ENCODE measurements around the gene TRANK1. TPM values are rescaled to one million over a fixed set of nuclear protein-coding genes. Genes with fewer than 3 reads are reported as not detected.

Gene TRANK1
- total RNA-seq, 1 donor from 2014 or later, result 0.53 TPM

DNA sequence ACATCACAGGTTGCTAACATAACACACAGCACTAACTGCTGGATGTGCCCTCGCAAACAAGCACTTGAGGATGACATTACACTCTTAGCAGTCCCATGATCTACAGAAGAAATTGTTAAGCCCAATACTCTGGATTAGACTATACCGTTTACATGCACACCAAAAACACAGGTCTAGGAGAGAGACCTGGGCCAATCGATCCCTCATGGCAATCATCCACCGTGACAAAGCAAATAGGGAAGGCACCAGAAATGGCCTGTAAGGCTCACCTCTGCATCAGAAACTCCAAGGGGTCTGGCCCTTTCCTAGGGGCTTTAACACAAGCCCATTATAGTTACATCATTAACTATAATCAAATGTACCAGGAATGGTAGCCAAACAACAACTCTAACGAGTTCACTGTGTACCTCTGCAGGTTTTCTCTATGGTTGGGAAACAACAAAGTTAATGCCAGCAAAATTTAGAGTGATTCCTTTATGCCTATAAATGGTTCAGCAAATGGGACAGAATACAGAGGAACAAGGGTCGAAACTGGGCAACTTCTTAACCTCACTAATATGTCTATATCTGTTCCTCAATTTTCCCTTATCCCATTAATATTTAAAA lies 18.5 kb downstream of the TRANK1 start:
- DNase-seq (ENCODE audit: low read depth) (no peak), FAIRE-seq (no peak)
- Histone ChIP-seq H3K4me3 (ENCODE audit: low read depth, low read length) (no peak overlapping the region), H3K36me3 (ENCODE audit: control insufficient read depth, insufficient read depth, low read length) (no peaks in the 10 kb centered on the region), H3K27me3 (ENCODE audit: control insufficient read depth, insufficient read depth, low read length) (no peaks in the 10 kb centered on the region)
- TF ChIP-seq, protein P1, sequence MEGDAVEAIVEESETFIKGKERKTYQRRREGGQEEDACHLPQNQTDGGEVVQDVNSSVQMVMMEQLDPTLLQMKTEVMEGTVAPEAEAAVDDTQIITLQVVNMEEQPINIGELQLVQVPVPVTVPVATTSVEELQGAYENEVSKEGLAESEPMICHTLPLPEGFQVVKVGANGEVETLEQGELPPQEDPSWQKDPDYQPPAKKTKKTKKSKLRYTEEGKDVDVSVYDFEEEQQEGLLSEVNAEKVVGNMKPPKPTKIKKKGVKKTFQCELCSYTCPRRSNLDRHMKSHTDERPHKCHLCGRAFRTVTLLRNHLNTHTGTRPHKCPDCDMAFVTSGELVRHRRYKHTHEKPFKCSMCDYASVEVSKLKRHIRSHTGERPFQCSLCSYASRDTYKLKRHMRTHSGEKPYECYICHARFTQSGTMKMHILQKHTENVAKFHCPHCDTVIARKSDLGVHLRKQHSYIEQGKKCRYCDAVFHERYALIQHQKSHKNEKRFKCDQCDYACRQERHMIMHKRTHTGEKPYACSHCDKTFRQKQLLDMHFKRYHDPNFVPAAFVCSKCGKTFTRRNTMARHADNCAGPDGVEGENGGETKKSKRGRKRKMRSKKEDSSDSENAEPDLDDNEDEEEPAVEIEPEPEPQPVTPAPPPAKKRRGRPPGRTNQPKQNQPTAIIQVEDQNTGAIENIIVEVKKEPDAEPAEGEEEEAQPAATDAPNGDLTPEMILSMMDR (IDR thresholded peaks at IDR 0.05; ENCODE audit: insufficient read depth, low read length, severe bottlenecking), result no peak

- no peak for FAIRE-seq
These were observed 19.9 kb downstream of the TRANK1 start for GRCh38 chr3:36924744-36925521.

GRCh38 chr3:36923981-36924743 lies 20.7 kb downstream of the TRANK1 start:
- Histone ChIP-seq H3K36me3 (ENCODE audit: control insufficient read depth, insufficient read depth, low read length) (no peaks in the 10 kb centered on the region), H3K27me3 (ENCODE audit: control insufficient read depth, insufficient read depth, low read length) (no peaks in the 10 kb centered on the region), H3K4me3 (ENCODE audit: low read depth, low read length) (no peak overlapping the region)
- FAIRE-seq, result no peak
- TF ChIP-seq, protein P1 (IDR thresholded peaks at IDR 0.05; ENCODE audit: insufficient read depth, low read length, severe bottlenecking), result no peak
- DNase-seq (ENCODE audit: low read depth), result no peak

More at GRCh38 chr3:36924744-36925521, 19.9 kb downstream of the TRANK1 start:
- Histone ChIP-seq H3K4me3 (ENCODE audit: low read depth, low read length) (no peak overlapping the region), H3K27me3 (ENCODE audit: control insufficient read depth, insufficient read depth, low read length) (no peaks in the 10 kb centered on the region), H3K36me3 (ENCODE audit: control insufficient read depth, insufficient read depth, low read length) (no peaks in the 10 kb centered on the region)
- no peak for DNase-seq (ENCODE audit: low read depth)
- TF ChIP-seq, protein P1 (IDR thresholded peaks at IDR 0.05; ENCODE audit: insufficient read depth, low read length, severe bottlenecking), result no peak

DNA sequence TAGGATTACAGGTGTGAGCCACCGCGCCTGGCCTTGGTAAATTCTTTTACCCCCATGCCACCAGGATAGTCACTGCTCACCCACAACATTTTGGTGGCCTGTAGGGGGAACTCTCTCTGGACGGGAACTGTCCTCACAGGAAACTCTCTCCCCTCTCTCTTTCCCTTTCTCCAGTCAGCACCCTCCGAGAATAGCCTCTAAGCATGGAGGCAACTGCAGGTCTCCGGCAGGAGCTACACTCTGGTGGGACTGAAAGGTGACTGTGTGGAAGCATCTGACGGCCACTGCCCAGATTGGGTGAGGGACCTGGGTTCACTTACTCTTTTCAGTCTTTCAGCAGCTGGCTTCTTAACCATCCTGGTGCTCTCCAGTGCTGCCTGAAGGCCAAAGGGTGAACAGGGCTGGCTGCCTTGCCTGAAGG lies 21.3 kb downstream of the TRANK1 start:
- Histone ChIP-seq H3K36me3 (ENCODE audit: control insufficient read depth, insufficient read depth, low read length) (no peaks in the 10 kb centered on the region), H3K27me3 (ENCODE audit: control insufficient read depth, insufficient read depth, low read length) (no peaks in the 10 kb centered on the region), H3K4me3 (ENCODE audit: low read depth, low read length) (no peak overlapping the region)
- FAIRE-seq (no peak), DNase-seq (ENCODE audit: low read depth) (no peak)
- TF ChIP-seq, protein P1 (IDR thresholded peaks at IDR 0.05; ENCODE audit: insufficient read depth, low read length, severe bottlenecking), result no peak

DNA sequence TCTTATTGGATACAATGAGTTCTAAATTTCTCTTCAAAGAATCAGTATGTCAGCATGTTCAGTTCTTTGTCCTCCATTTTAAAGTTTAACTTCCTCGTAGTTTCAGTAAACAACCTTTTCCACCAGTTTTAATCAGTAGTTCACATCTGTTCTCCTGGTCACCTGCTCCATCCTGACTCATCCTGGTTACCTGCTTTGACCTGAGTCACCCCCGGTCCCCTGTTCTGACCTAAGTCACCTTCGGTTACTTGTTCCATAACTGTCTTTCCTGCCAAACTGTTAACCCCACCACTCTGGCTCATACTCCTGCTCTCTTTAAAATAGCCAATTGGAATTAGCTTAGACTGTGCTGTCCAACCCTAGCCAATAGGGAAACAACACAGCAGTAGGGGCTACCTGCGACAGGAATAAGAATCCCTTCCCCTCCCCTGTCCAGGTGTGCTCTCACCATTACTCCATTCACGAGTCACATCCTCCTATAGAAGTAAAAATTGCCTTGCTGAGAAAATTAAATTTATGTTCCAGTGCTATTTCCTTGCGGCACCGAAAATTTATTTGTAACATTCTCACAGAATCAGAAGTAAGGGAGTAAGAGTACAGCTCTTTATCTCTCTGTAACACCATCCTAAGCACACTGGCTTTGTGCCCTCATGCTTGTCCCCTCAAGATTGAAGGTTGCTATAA lies 23.8 kb downstream of the TRANK1 start:
- Histone ChIP-seq H3K27me3 (ENCODE audit: control insufficient read depth, insufficient read depth, low read length) (no peaks in the 10 kb centered on the region), H3K4me3 (ENCODE audit: low read depth, low read length) (no peak overlapping the region), H3K36me3 (ENCODE audit: control insufficient read depth, insufficient read depth, low read length) (no peaks in the 10 kb centered on the region)
- FAIRE-seq (no peak), DNase-seq (ENCODE audit: low read depth) (no peak)
- TF ChIP-seq, protein P1 (IDR thresholded peaks at IDR 0.05; ENCODE audit: insufficient read depth, low read length, severe bottlenecking), result no peak

All from bronchial epithelial cell (primary cell).